Stomach (tissue), 9 donors: ENCODE results near the gene BTBD9. TPM values are rescaled to one million over a fixed set of nuclear protein-coding genes. Genes with fewer than 3 reads are reported as not detected.

Source experiments
- DNase-seq, 2 donors: peaks; one replicate each; pipeline versions ENCODE4 v3.0.0 to v3.0.0-alpha.2; 2013 to 2019
- H3K27ac ChIP-seq, 5 donors: fragments of 200-600 bp in 4 of 5; sonication (generic) in 4 of 5; one replicate each; pipeline ENCODE4 v1.5.1; 2013 to 2019; ENCODE audit warnings: mild to moderate bottlenecking in 1 of 5, moderate library complexity in 1 of 5
- H3K27me3 ChIP-seq, 3 donors: fragments of 200-600 bp; sonication (generic); one replicate each; pipeline ENCODE4 v1.5.1; 2017 to 2019; ENCODE audit warnings: mixed run types in 1 of 3
- H3K36me3 ChIP-seq, 4 donors: fragments of 200-600 bp; sonication (generic); 1 replicate in 3 of 4; 2 replicates in 1 of 4; pipeline ENCODE4 v1.5.1; 2016 to 2019
- H3K4me1 ChIP-seq, 4 donors: fragments of 200-600 bp; sonication (generic); one replicate each; pipeline ENCODE4 v1.5.1; 2016 to 2019
- H3K4me3 ChIP-seq, 4 donors: fragments of 200-600 bp; sonication (generic) in 3 of 4; one replicate each; pipeline ENCODE4 v1.5.1; 2016 to 2019; ENCODE audit warnings: mild to moderate bottlenecking in 1 of 4
- H3K9me3 ChIP-seq, 4 donors: fragments of 200-600 bp; sonication (generic); one replicate each; pipeline ENCODE4 v1.5.1; 2016 to 2019
- CTCF ChIP-seq, 7 experiments: fragments of 450-650 bp in 4 of 7; fragments of 200-600 bp in 3 of 7; sonication (generic) in 3 of 7; IDR thresholded peaks; one replicate each; pipeline ENCODE4 v1.5.1; 2016 to 2019; ENCODE audit warnings: antibody characterized with exemption in 7 of 7, control low read depth in 2 of 7, mild to moderate bottlenecking in 1 of 7
- EP300 ChIP-seq: sonication (generic); formaldehyde crosslinking; IDR thresholded peaks from one replicate; pipeline ENCODE4 v1.6.1; 2017; ENCODE audit warnings: antibody characterized with exemption
- POLR2A ChIP-seq, 4 donors: fragments of 450-650 bp; IDR thresholded peaks; one replicate each; pipeline ENCODE4 v1.6.1; 2016; ENCODE audit warnings: antibody characterized with exemption in 4 of 4, control low read depth in 2 of 4, mild to moderate bottlenecking in 1 of 4, moderate library complexity in 1 of 4
- POLR2AphosphoS5 ChIP-seq, 3 donors: sonication (generic); formaldehyde crosslinking; IDR thresholded peaks; one replicate each; pipeline ENCODE4 v1.6.1; 2016; ENCODE audit warnings: antibody characterized with exemption in 3 of 3
- WGBS, 5 donors: extraction: QIAGEN DNeasy Blood & Tissue Kit in 3 of 5; methylation state at CpG; one replicate each; pipeline versions ENCODE4 v1.1.5 to v1.1.7; 2013 to 2018; 5-methylcytosine and 5-hydroxymethylcytosine counted together
- intact Hi-C: fragments of 100-400 bp; cut with DNase I; formaldehyde crosslinking; loops from one replicate; pipeline ENCODE4 v1.15.1; 2023; ENCODE audit warnings: low total_unique reads
- polyA plus RNA-seq, 3 donors: library from polyadenylated mRNA; stranded (reverse); fragments of 200-250 nt; gene quantifications; one replicate each; pipeline ENCODE4 v1.2.3, GENCODE V29; 2013
- total RNA-seq, 5 donors: library from RNA; depleted of rRNA; stranded (reverse); fragments of >200 nt; gene quantifications; one replicate each; pipeline versions ENCODE4 v1.1.0 to v1.2.3, GENCODE V29; 2014 to 2016
- donor health status: healthy with polysubstance abuse.
- donor health status: Bipolar disorder and iron deficiency.
- donor health status: healthy.

Gene BTBD9
- total and polyA plus RNA-seq, 8 donors: 1.4 to 90.2 (median 6.8) TPM

DNA sequence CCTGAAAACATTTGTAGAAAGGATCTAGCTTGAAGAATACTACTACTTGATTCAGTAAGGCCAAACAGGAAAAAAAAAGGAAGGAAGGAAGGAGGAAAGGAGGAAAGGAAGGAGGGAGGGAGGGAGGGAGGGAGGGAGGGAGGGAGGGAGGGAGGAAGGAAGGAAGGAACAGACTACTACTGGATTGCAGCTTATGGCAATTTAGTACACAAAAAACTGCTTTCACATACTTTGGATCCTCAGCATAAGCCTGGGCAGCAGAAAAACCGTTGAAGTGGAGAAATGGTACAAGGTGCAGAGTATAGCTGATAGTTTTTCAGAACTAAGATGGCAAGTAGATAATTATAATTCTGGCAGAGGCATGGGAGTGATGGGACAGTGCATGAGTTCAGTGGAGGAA, 201.6 kb downstream of the BTBD9 start:
- no peak for TF ChIP-seq EP300
- no peak for TF ChIP-seq CTCF (IDR thresholded peaks at IDR 0.05)
- no peak for TF ChIP-seq POLR2A (IDR thresholded peaks at IDR 0.05)
- TF ChIP-seq POLR2AphosphoS5 (IDR thresholded peaks at IDR 0.05): no peak

GRCh38 chr6:38436726-38437465, 202.8 kb downstream of the BTBD9 start:
- Histone ChIP-seq H3K9me3 (peaks cover 0 to 7% (median 0%) of the 10 kb centered on the region in 4 donors), H3K27me3 (no peaks in the 10 kb centered on the region), H3K36me3 (no peaks in the 10 kb centered on the region), H3K27ac (no peak overlapping the region), H3K4me1 (no peaks in the 10 kb centered on the region), H3K4me3 (no peak overlapping the region)
- WGBS, 5 donors: 78 to 89% (median 84%) methylated on average over 10 of the region's 10 CpGs
- no peak for TF ChIP-seq CTCF (IDR thresholded peaks at IDR 0.05)
- no peak for TF ChIP-seq POLR2A (IDR thresholded peaks at IDR 0.05)
- TF ChIP-seq POLR2AphosphoS5 (IDR thresholded peaks at IDR 0.05): no peak
- no peak for TF ChIP-seq EP300
- intact Hi-C loops: no loop called here
- DNase-seq: no peak

More for the DNA sequence above, 201.6 kb downstream of the BTBD9 start:
- no peaks in the 10 kb centered on the region for H3K9me3 ChIP-seq
- no peak for DNase-seq
- no peak overlapping the region for H3K4me3 ChIP-seq
- no peak overlapping the region for H3K27ac ChIP-seq
- 62 to 87% (median 80%) methylated on average over 1 of the region's 1 CpG for WGBS, 5 donors
- no peaks in the 10 kb centered on the region for H3K36me3 ChIP-seq
- H3K4me1 ChIP-seq: peaks cover 0 to 4% (median 0%) of the 10 kb centered on the region in 4 donors
- intact Hi-C loops: no loop called here
- no peaks in the 10 kb centered on the region for H3K27me3 ChIP-seq

GRCh38 chr6:38435330-38435729, 204.4 kb downstream of the BTBD9 start:
- no peak overlapping the region for H3K27ac ChIP-seq
- 86 to 100% (median 97%) methylated on average over 3 to 5 of the region's 5 CpGs for WGBS, 5 donors

DNA sequence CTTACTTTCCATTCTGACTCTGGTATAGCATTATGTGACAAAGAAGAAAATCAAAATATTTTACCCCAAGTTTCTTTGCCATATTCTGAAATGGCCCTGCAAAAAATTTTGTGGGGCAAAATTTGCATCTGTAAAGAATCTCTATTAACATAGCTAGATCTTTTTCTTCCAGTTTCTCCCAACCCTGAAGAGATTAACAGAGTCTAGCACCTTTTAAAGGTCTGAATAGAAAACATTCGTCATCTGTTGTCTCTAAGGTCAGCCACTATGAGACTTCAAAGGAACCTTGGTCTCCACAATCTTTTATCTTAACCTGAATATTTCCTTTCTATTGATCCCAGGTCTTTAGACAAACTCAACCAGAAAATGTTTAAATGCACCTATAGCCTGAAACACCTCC, 205.7 kb downstream of the BTBD9 start:
- 74 to 90% (median 84%) methylated on average over 1 of the region's 1 CpG for WGBS, 5 donors
- peaks cover 0 to 7% (median 0%) of the 10 kb centered on the region in 4 donors for H3K9me3 ChIP-seq
- DNase-seq: no peak
- no peak overlapping the region for H3K27ac ChIP-seq
- no peaks in the 10 kb centered on the region for H3K27me3 ChIP-seq
- no peaks in the 10 kb centered on the region for H3K4me1 ChIP-seq
- H3K4me3 ChIP-seq: no peak overlapping the region
- intact Hi-C loops: no loop called here
- no peak for TF ChIP-seq CTCF (IDR thresholded peaks at IDR 0.05)
- no peak for TF ChIP-seq POLR2AphosphoS5 (IDR thresholded peaks at IDR 0.05)
- TF ChIP-seq EP300: no peak
- no peak for TF ChIP-seq POLR2A (IDR thresholded peaks at IDR 0.05)
- H3K36me3 ChIP-seq: no peaks in the 10 kb centered on the region

More at GRCh38 chr6:38435330-38435729, 204.4 kb downstream of the BTBD9 start:
- H3K27me3 ChIP-seq: no peaks in the 10 kb centered on the region
- H3K4me3 ChIP-seq: no peak overlapping the region
- no peak for DNase-seq
- intact Hi-C loops: no loop called here
- no peaks in the 10 kb centered on the region for H3K4me1 ChIP-seq
- TF ChIP-seq CTCF (IDR thresholded peaks at IDR 0.05) (no peak), POLR2A (IDR thresholded peaks at IDR 0.05) (no peak), POLR2AphosphoS5 (IDR thresholded peaks at IDR 0.05) (no peak), EP300 (no peak)
- H3K36me3 ChIP-seq: no peaks in the 10 kb centered on the region
- peaks cover 0 to 7% (median 0%) of the 10 kb centered on the region in 4 donors for H3K9me3 ChIP-seq
